ENCODE results near the gene PTPN14. TPM values are rescaled to one million over a fixed set of nuclear protein-coding genes. Genes with fewer than 3 reads are reported as not detected.

PTPN14 gene
- total and polyA plus RNA-seq, 2 of the 8 experiments (the other 6 are each of a cell fraction or from before 2014, with no cell fraction given), result 14.4 to 93.6 TPM

DNA sequence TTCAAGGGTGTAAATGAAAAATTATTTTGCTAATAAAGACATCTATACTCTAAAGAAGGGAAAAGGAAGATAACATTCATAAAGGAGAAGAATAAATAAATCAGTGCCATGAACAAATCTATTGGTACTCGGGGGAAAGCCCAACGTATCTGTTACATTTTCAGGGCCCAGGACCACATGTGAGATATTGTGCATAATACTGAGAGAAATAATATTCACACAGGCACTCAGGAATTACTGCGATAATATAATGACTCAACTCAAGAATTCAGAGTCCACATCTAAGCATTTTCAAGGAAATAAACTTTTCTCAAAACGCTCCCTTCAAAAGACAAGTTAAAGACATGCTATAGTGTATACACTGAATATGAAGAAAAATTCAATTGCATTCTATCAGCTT lies 161.7 kb downstream of the PTPN14 start (continued):
- TF ChIP-seq POLR2AphosphoS5 (IDR thresholded peaks at IDR 0.05; ENCODE audit: low read depth, low read length) (no peak), MAFK (IDR thresholded peaks at IDR 0.05; ENCODE audit: low read depth, low read length) (no peak), FOSL1 (IDR thresholded peaks at IDR 0.05; ENCODE audit: insufficient read depth, low read depth, low read length) (no peak), SP2 (IDR thresholded peaks at IDR 0.05; ENCODE audit: low read length) (no peak), TBP (IDR thresholded peaks at IDR 0.05; ENCODE audit: low read depth, low read length) (no peak), BCL11A (IDR thresholded peaks at IDR 0.05; ENCODE audit: low read depth in 2 of 2, low read length in 2 of 2) (no peak), SUZ12 (IDR thresholded peaks at IDR 0.05; ENCODE audit: low read length) (no peak), POU5F1 (IDR thresholded peaks at IDR 0.05; ENCODE audit: low read depth, low read length) (no peak), CTBP2 (IDR thresholded peaks at IDR 0.05; ENCODE audit: borderline replicate concordance, insufficient read depth, insufficient read length, low read length) (no peak)
